Central memory CD8-positive, alpha-beta T cell (primary cell): ENCODE results near the gene DYNC1H1.

Experiments
- ATAC-seq: fragments of 150-1000 bp; cut with Tn5 transposase; replicated peaks from 2 replicates; pipeline ENCODE4 v1.10.0; 2022; ENCODE audit warnings: mild to moderate bottlenecking, moderate FRiP score, moderate number of reproducible peaks; ENCODE audit not compliant: poor library complexity, severe bottlenecking; ENCODE audit errors: extremely low read depth
- DNase-seq, 2 donors: peaks; one replicate each; pipeline ENCODE4 v3.0.0; 2021; ENCODE audit warnings: low spot score in 2 of 2
- H3K27ac Mint-ChIP-seq: one replicate; pipeline ENCODE4 v1.8.0; 2022; ENCODE audit warnings: low read depth, mild to moderate bottlenecking, moderate library complexity, mixed read lengths
- H3K27me3 Mint-ChIP-seq: one replicate; pipeline ENCODE4 v1.8.0; 2022; ENCODE audit warnings: mixed read lengths
- H3K36me3 Mint-ChIP-seq: one replicate; pipeline ENCODE4 v1.8.0; 2022; ENCODE audit warnings: mild to moderate bottlenecking, moderate library complexity, mixed read lengths; ENCODE audit not compliant: insufficient read depth
- H3K4me1 Mint-ChIP-seq: one replicate; pipeline ENCODE4 v1.8.0; 2022; ENCODE audit warnings: mixed read lengths
- H3K4me3 Mint-ChIP-seq: one replicate; pipeline ENCODE4 v1.8.0; 2022; ENCODE audit warnings: mild to moderate bottlenecking, moderate library complexity, mixed read lengths
- H3K9me3 Mint-ChIP-seq: one replicate; pipeline ENCODE4 v1.8.0; 2022; ENCODE audit warnings: mixed read lengths

The DYNC1H1 gene

GRCh38 chr14:101964297-101965180 lies at the start of gene DYNC1H1:
Gene DYNC1H1 (plus strand): TSS chr14:101964573. CDS start chr14:101964692, 119 bp downstream.
- ATAC-seq = peak; percentile 85
- Mint-ChIP-seq H3K27ac (peak within 1 kb of the TSS; percentile 80), H3K27me3 (no peaks in the 10 kb centered on the region), H3K36me3 (peaks cover 12% of the 10 kb centered on the region), H3K9me3 (no peaks in the 10 kb centered on the region), H3K4me1 (peaks cover 44% of the 10 kb centered on the region), H3K4me3 (peak within 1 kb of the TSS; percentile 85)
- DNase-seq = peak; percentile 74 to 77

- H3K27ac Mint-ChIP-seq = peak overlapping the region; percentile 96
- H3K27me3 Mint-ChIP-seq = no peaks in the 10 kb centered on the region
- H3K4me3 Mint-ChIP-seq = peak overlapping the region; percentile 6
- ATAC-seq (no peak), DNase-seq (no peak)
- H3K4me1 Mint-ChIP-seq = peaks cover 16% of the 10 kb centered on the region
- H3K36me3 Mint-ChIP-seq = peaks cover 73% of the 10 kb centered on the region
- H3K9me3 Mint-ChIP-seq = no peaks in the 10 kb centered on the region
Measured at GRCh38 chr14:101915871-101916815, 48.2 kb upstream of the DYNC1H1 start.

GRCh38 chr14:101916816-101917412 lies 47.5 kb upstream of the DYNC1H1 start:
- Mint-ChIP-seq H3K9me3 (no peaks in the 10 kb centered on the region), H3K27ac (peak overlapping the region; percentile 96)
- ATAC-seq = no peak

GRCh38 chr14:101917413-101918017 lies 46.9 kb upstream of the DYNC1H1 start:
- ATAC-seq (no peak), DNase-seq (no peak)
- Mint-ChIP-seq H3K9me3 (no peaks in the 10 kb centered on the region), H3K27ac (peak overlapping the region; percentile 96), H3K4me3 (no peak overlapping the region), H3K36me3 (peaks cover 69% of the 10 kb centered on the region), H3K27me3 (no peaks in the 10 kb centered on the region), H3K4me1 (peaks cover 16% of the 10 kb centered on the region)

More at GRCh38 chr14:101916816-101917412, 47.5 kb upstream of the DYNC1H1 start:
- peaks cover 16% of the 10 kb centered on the region for H3K4me1 Mint-ChIP-seq
- DNase-seq = no peak
- peaks cover 72% of the 10 kb centered on the region for H3K36me3 Mint-ChIP-seq
- H3K4me3 Mint-ChIP-seq = no peak overlapping the region
- no peaks in the 10 kb centered on the region for H3K27me3 Mint-ChIP-seq

- ATAC-seq = no peak
- Mint-ChIP-seq H3K4me3 (no peak overlapping the region), H3K4me1 (peaks cover 20% of the 10 kb centered on the region), H3K9me3 (no peaks in the 10 kb centered on the region), H3K27ac (peak overlapping the region; percentile 67), H3K27me3 (no peaks in the 10 kb centered on the region), H3K36me3 (peaks cover 70% of the 10 kb centered on the region)
- DNase-seq = no peak
Measured at GRCh38 chr14:101918065-101918989, 46.0 kb upstream of the DYNC1H1 start.

GRCh38 chr14:101920271-101920670 lies 44.1 kb upstream of the DYNC1H1 start:
- ATAC-seq = no peak

GRCh38 chr14:101922866-101923265 lies 41.5 kb upstream of the DYNC1H1 start:
- peaks cover 52% of the 10 kb centered on the region for H3K36me3 Mint-ChIP-seq

More at GRCh38 chr14:101920271-101920670, 44.1 kb upstream of the DYNC1H1 start:
- Mint-ChIP-seq H3K27me3 (no peaks in the 10 kb centered on the region), H3K4me3 (no peak overlapping the region), H3K9me3 (no peaks in the 10 kb centered on the region), H3K36me3 (peaks cover 62% of the 10 kb centered on the region), H3K27ac (peak overlapping the region; percentile 27), H3K4me1 (peaks cover 20% of the 10 kb centered on the region)
- DNase-seq = no peak

GRCh38 chr14:101925152-101925551 lies 39.2 kb upstream of the DYNC1H1 start:
- ATAC-seq (no peak), DNase-seq (no peak)
- Mint-ChIP-seq H3K27ac (no peak overlapping the region), H3K9me3 (no peaks in the 10 kb centered on the region), H3K36me3 (peaks cover 52% of the 10 kb centered on the region), H3K27me3 (no peaks in the 10 kb centered on the region), H3K4me3 (no peak overlapping the region), H3K4me1 (peaks cover 4% of the 10 kb centered on the region)

More at GRCh38 chr14:101922866-101923265, 41.5 kb upstream of the DYNC1H1 start:
- H3K4me1 Mint-ChIP-seq = peaks cover 4% of the 10 kb centered on the region
- no peak overlapping the region for H3K4me3 Mint-ChIP-seq
- no peak for ATAC-seq
- no peak overlapping the region for H3K27ac Mint-ChIP-seq
- DNase-seq = no peak
- H3K27me3 Mint-ChIP-seq = no peaks in the 10 kb centered on the region
- H3K9me3 Mint-ChIP-seq = no peaks in the 10 kb centered on the region

GRCh38 chr14:101926085-101926484 lies 38.3 kb upstream of the DYNC1H1 start:
- DNase-seq (no peak), ATAC-seq (no peak)
- peaks cover 44% of the 10 kb centered on the region for H3K36me3 Mint-ChIP-seq
- no peak overlapping the region for H3K27ac Mint-ChIP-seq
- no peaks in the 10 kb centered on the region for H3K27me3 Mint-ChIP-seq
- H3K4me1 Mint-ChIP-seq = peaks cover 4% of the 10 kb centered on the region
- no peak overlapping the region for H3K4me3 Mint-ChIP-seq
- H3K9me3 Mint-ChIP-seq = no peaks in the 10 kb centered on the region

GRCh38 chr14:101926620-101927019 lies 37.8 kb upstream of the DYNC1H1 start:
- H3K27me3 Mint-ChIP-seq = no peaks in the 10 kb centered on the region
- no peaks in the 10 kb centered on the region for H3K9me3 Mint-ChIP-seq
- H3K4me1 Mint-ChIP-seq = peaks cover 4% of the 10 kb centered on the region
- no peak for DNase-seq
- H3K4me3 Mint-ChIP-seq = no peak overlapping the region
- H3K36me3 Mint-ChIP-seq = peaks cover 39% of the 10 kb centered on the region
- H3K27ac Mint-ChIP-seq = no peak overlapping the region
- ATAC-seq = no peak

GRCh38 chr14:101927859-101928258 lies 36.5 kb upstream of the DYNC1H1 start:
- ATAC-seq (no peak), DNase-seq (no peak)
- Mint-ChIP-seq H3K27ac (no peak overlapping the region), H3K4me3 (no peak overlapping the region), H3K36me3 (peaks cover 33% of the 10 kb centered on the region), H3K4me1 (peaks cover 3% of the 10 kb centered on the region), H3K27me3 (no peaks in the 10 kb centered on the region), H3K9me3 (no peaks in the 10 kb centered on the region)
